NCI-H345 (cell line): ENCODE data around the gene CFAP74.
A peak's percentile ranks its signal among the peaks of the same experiment; 100 is the strongest.
"Not testable (repeated sequence)": the region's sequence is repeated elsewhere in the genome, so short reads cannot be mapped to it uniquely, and the experiment has no call there.

Experiments
- DNase-seq: peaks from one replicate; lab custom pipeline; 2025; lab: John Stamatoyannopoulos, UW

The CFAP74 gene

DNA sequence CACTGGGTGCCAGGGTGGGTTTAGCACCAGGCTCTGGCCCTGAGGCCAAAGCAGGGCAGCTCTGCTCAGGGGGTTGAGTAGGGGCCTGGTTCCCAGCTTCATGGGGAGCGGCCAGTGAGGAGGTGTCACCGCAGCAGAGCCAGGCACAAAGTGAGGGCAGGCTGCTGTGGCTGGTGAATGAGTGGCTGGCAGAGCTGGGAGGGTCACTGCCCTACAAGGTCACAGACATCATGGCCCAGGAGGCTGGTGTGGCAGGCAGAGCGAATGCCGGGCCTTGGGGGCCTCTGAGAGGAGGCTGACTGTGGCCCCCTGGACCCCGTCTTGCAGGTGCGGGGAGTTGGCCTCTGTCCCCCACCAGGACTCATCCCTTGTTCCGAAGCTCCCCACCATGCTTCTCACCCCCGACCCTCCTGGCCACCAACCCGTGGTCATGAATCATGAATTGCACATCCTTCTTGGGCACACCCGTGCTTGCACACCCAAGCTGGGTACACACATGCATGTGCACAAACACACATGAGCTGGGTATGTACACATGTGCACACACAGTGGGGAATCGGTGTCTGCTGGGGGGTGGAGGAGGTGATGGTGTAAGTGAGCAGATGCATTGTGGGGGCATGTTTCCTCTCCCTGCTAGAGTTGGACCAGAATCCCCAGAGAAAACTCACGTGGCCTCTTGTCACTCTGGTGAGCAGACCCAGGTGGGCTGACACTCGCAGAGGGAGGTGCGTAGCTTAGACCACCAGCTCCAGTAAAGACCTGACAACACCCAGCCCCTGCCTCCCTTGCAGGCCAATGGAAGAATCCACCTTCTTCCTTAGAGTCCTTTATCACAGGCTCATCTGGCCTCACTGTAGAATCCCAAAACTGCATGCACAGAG is 107.9 kb downstream of the CFAP74 start:
- DNase-seq, result no peak

DNA sequence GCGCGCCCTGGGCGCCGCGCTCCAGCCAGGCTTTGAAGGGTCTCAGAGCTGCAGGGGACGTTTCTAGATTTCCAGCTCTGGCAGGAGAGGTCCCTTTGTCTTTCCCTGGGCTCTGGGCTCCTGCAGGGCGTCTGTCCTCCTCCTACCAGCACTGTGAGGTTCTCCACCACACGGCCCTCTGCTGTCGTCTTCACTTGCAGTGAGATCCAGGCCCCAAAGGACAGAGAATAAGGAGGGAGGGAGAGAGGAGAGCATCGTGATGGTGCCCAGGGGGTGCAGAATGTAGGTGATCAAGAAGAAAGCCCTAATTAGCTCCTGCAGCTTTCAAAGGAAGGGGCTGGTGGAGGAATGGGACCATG is 108.5 kb downstream of the CFAP74 start:
- DNase-seq, result no peak

DNA sequence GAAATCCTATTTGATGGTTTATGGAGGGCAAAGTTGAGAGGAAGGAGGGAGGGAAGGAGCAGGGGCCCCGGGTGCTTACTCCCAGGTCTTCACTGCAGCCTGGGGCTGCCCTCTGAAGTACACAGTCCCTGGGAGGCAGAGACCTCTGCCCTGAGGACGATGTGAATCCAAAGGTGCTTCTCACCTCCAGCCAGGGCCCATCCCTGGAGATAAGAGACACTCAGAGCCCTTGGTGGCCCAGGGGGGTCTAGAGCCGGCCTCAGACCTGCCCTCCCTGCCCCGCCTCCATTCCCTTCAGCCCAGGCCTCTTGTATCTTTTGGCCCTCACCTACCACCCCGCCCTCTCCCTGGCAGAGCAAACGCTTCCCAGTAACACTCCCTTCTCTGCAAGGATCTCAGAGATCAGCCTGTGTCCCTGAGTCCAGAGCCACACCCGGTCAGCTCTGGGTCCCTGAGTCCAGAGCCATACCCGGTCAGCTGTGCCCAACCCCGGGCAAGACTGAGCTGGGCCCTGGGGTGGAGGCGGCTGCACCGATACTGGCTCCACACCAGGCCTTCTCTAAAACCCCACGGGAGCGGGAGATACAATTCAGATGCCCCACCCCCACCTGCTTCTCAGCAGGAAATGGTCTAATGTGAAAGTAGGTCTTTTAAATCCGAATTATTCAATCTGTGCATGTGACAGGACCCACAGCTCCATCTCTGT is 109.1 kb downstream of the CFAP74 start:
- peak; percentile 41 for DNase-seq

DNA sequence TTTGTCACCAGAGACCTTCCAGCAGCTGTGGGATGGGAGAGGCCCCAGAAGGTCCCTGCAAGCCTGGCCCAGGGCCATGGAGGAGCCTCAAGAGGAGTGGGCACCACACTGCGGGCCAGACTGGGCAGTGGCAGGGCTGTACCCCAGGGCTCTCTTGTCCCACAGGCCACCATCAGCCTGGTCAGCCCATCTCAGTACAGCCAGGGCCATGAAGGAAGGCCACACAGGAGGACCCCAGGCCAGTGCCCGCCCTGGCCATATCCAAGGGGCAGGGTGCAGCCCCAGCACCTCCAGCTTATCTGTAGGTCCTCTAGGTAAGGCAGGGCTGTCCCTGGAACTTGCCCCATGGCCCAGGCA is 109.6 kb downstream of the CFAP74 start:
- DNase-seq, result no peak

DNA sequence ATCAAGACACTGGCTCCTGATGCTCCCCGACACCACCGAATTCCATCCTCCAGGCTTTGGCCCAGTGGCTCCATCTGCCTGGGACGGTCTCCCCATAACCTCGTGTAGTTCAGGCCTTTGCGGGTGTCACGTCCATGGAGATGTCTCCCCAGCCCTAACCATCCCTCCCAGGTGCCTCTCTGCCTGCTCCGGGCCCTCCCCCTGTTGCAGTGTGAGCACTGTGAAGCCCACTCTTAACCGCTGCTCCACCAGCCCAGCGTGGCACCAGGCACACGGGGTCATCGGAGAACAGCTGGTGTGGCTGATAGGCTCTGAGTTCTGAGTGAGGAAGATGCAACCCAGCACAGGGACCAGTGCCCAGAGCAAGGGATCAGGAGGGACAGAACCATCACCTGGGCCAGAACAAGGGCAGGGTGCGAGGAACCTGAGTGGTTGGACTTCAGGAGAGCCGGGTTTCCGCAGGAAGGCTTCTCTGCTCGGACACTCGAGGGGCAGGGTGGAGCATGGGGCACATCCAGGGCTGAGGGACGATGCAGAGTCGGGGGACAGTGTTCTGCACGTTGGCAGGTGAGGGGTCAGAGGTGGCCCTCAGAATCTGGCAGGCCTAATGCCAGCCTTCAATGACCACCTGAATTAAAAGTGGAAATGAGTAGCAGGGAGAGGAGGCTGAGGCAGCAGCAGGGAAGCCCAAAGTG is 110.1 kb downstream of the CFAP74 start:
- no peak for DNase-seq

DNA sequence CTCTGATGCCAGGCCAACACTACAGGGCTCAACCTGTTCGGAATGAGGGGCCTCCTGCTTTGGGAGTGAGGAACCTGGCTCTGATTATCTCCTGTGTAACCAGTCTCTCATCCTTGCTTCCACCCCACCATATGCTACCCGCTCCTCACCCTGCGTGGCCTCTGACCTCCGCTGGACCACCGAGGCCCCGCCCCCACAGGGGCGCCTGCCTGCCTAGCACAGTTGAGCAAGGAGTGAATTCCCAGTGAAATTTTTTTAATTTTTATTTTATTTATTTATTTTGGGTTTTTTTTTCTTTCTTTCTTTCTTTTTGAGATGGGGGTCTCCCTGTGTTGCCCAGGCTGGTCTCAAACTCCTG is 110.8 kb downstream of the CFAP74 start:
- no peak for DNase-seq

DNA sequence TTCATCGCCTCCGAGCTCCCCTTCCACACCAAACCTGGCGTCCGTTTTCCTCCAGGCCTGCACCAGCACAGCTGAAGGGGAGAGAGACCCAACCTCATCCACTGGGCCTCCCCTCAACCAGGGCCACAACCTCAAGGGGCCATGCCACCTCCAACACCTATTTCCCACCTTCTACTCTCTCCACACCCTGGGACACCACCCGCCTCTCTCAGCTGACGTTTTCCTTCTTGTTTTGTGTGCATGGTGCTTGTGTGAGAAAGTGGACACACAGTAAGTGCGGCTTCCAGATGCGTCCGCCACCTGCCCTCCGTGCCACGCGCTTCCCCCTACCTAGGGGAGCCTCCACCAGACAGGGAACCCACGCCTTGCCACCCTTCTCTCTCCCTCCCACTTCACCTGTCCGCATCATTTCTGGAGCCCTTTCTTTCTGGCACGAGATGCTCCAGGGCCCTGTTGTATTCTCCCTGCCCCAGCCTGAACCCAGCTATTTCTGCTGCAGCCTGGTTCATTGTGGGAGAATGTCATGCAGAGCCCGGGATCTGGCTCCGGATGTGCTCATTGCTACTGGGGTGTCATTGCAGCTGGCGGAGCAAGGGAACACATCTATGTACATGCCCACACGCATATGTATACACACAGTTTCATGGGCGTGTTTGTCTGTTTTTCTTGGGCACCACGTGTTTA is 111.4 kb downstream of the CFAP74 start:
- DNase-seq, result no peak

DNA sequence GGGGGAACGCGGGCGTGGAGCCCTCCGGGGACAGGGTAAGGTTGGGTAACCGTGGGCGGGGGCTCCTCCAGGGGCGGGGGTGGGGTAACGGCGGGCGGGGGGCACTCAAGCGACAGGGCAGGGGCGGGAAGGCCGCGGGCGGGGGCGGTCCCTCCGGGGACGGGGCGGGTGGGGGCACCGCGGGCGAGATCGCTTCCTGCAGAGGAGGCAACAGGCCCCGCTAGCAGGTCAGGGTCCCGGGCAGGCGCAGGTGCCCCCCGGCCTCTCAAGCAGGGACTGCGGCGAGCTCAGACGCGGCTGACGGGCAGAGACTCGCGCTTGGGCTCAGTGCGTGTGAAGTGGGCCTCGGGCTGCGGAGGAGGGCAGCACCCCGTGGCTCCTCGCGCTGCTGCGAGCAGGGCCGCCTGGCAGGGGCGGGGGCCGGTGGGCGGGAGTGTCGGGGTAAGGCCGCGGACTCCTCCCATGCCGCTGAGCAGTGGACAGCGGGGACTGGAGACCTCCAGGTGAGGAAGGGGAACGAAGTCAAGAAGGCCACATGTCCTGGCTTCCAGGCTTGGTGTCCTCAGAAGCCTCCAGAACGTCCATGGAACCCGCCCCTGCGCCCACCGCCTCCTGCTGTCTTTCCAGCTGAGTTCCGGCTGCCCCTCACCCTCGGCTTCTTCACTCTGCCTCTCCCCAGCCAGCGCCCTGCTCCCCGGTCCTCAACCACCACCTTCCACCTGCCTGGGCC is 112.1 kb downstream of the CFAP74 start:
- DNase-seq, result peak; percentile 77

DNA sequence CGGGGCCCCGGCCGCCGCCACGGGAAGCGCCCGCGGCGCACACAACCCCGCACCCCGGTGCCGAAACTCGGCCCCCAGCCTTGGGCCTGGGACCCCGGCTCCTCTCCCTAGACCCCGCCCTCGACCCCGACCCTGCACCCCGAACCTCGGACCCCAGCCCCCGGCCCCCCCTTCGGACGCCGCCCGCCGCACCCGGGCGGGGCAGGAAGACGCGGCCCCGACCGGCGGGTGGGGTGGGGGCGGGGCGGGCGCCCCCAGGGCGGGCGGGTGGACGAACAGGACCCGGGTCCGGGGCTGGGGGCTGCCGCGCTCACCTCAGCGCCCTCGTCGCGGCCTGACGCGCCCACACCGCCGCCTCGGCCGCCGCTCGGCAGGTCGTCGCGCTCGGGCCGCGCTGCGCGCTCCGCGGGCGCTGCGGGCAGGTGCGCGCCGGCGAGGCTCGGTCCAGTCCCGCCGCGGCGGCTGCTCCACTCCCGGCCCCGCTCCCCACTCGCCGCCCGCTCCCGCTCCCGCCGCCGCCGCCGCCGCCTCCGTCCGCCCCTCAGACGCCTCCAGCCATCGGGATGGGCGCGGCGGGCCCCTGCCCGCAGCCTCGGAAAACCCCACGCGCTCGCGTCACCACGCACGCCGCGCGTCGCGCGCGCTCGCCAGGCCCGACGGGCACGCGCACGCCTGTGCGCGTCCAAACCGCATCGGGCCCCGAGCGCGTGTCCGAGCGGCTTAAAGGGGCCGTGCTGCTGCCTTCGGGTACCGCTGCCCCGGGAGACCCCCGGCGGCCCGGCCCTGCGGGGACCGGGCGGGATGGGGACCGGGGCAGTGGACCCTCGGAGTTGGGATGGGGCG is 112.9 kb downstream of the CFAP74 start, which contains the start of gene GNB1:
Gene GNB1 (minus strand): TSS at position 582 of the 843 bp plus-strand sequence. CDS start 65,634 bp downstream, outside the sequence.
- peak; percentile 92 for DNase-seq

DNA sequence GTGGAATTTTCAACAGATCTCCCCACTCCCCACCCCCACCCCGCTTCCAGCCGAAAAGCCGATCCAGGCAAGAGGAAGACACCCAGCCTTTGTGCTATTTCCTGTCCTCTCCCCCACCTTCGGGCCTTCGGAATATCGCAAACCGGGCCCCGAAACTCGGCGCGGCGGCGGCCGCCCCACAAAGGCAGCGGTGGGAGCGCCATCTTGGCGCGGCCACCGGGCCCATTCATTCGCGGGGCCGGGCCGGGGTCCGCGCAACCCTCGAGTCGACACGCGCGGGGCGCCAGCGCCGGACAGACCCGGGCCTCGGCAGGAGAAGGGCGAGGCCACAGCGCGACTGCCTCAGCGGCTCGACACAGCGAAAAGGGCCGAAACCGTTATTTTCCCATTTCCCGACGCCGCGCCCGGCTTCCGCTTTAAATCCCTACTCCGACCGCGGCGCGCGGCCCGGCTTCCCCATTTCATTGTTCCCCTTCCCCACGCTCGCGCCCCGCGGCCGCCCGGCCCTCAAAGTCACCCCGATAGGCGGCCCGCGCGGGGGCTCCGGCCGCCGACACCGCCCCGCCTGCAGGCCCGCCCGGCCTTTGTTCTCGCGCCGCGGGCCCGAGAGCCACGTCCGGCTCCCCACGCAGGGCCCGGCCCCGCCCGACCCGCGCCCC is 113.6 kb downstream of the CFAP74 start:
- no peak for DNase-seq

DNA sequence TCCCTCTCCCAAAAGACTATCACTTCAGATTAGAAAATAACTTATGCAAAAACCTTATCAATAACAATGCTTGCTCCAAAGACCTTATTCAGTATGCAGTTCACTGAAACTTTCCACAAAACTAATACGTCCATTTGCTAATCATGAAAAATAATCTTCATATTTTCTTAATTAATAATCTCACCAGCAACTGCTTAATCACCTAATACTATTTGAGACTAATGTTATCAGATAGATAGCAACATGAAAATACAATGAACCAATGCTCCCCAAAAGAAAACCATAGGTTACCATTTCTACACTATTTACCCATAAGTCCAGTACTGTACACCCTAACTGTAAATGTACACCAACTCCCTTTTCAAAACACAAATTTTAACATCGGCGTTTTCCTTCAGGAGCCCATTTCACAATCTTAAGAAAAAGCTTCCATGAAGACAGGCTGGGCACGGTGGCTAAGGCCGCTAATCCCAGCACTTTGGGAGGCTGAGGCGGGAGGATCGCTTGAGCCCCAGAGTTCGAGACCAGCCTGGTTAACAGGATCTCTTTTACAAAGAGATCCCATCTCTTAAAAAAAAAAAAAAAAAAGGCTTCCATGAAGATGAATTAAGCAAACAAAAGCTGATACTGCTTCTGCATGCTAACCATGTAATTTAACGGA is 114.4 kb downstream of the CFAP74 start:
- no peak for DNase-seq

DNA sequence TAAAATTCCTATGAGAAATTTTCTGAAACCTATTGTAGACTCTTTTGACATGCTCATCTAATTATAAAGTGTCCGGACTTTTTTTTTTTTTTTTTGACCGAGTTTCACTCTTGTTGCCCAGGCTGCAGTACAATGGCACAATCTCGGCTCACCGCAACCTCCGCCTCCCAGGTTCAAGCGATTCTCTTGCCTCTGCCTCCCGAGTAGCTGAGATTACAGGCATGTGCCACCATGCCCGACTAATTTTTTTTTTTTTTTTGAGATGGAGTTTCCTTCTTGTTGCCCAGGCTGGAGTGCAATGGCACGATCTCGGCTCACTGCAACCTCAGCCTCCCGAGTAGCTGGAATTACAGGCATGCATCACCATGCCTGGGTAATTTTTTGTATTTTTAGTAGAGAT is 119.7 kb downstream of the CFAP74 start:
- not testable (repeated sequence) for DNase-seq

DNA sequence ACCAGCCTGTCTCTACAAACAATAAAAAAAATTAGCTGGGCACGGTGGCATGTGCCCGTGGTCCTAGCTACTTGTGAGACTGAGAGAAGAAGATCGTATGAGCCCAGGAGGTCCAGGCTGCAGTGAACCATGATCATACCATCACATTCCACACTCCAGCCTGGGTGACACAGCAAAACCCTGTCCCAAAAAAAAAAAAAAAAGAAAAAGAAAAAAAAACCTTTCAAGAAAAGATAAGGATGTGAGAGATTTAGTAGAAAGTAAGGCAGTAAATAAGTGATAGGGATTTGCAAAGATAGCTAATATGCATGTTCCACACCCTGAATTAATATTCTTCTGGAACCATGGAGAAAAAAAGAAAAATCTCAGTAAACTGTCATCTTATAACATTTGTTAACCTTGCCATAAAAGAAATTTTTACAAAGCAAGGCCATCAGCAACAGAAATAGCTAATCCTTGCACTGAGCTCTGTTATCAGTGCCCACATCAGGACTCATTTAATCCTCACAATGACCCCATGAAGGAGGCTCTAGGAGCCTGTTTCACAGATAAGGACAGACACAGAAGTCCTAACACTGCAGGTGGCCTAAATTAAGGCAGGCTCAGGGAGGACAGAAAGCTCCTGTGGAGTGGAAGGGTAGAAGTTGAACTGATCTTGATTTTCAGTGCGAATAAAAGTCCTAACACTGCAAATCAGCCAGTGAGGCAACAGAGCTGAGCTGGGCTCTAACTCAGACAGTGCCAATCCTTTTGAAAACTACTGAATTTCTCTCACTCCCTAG is 120.3 kb downstream of the CFAP74 start:
- no peak for DNase-seq

DNA sequence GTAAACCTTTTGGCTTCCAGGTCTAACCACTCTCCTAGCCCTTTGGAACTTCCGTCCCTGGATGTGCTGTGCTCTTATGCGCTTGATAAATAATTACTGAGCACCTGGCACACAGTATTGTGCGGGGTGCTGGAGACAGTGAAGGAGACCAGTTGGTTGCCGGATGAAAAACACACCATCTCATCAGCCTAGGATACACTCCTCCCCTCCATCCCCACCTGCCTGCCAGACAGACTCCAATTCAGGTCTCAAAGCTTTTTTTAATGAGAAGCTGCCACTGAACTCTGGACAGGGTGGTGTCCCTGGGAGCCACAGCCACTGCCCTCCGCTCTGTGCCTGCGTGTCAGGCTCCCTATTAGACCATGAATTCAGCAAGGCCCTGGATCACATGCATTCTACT is 121.9 kb downstream of the CFAP74 start:
- DNase-seq, result no peak

DNA sequence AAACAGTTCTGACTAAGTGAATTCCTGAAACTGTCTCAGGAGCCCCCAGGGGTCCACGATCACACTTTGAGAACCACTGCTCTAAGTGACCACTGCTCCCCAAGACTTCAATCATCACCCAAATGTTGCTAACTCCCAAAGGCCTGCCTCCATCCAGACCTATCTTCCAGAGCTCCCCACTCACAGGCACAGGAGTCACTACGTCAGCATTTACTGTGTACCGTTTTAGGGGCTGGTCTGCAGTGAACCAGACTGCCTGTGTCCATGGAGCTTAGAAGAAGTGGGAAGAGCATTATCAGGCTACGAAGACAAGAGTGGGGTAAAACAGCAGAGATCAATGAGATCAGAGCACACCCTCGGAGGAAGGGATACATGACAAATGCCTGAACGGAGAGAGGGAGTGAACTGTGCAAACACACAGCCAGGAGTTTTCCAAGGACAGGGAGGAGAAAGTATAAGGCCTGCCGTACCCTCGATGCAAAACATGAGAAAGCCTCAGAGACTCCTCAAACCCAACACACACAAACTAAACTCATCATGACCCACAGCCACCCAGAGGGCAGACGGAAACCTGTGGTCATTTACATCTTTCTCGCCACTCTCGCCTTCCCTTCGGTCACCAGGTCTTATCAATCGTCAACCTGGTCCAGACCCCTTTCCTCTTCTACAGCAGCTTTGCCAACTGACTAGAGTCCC is 122.8 kb downstream of the CFAP74 start:
- DNase-seq, result no peak

DNA sequence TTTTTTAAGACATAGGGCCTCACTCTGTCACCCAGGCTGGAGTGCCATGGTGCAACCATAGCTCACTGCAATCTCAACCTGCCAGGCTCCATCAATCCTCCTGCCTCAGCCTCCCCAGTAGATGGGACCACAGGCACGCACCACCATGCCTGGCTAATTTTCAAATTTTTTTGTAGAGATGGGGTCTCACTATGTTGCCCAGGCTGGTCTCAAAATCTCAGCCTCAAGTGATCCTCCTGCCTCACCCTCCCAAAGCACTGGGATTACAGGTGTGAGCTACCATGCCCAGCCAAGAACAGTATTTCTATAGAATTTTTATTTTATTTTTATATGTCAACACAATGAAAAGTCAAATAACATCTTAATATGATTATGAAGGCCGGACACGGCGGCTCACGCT is 123.6 kb downstream of the CFAP74 start:
- no peak for DNase-seq

DNA sequence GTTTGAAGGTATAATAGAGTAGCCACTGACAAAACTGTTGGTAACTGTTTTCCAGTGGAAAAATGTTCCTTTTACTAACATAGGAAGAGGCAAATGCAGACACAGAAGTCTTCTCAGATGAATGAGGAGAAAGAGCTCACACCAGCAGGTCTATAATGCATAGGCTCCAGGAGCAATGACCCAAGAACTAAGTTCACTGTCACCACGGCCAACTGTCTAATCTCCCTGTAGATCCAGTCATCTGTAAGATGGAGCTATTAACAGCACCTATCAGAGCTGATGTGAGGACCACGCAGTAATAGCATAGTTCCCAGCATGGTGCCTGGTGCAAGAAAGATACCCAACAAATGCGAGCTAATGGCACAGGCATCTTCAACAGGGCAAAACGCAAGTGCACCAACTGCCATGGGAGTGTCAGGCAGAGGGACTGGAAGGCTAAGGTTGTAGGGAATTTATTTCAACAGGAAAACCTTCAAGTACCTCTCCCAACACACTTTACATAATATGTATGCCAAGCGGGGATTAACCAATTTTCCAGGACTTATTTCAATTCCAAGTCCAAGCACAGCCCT is 125.6 kb downstream of the CFAP74 start:
- no peak for DNase-seq
